Dedifferentiated amniotic fluid mesenchymal stem cell (primary cell): ENCODE data around the gene ZNF385A.
"Not testable (repeated sequence)": the region's sequence is repeated elsewhere in the genome, so short reads cannot be mapped to it uniquely, and the experiment has no call there.

Source experiments
- DNase-seq: peaks from one replicate; pipeline ENCODE4 v3.0.0-alpha.2; 2016; ENCODE audit errors: extremely low spot score

The ZNF385A gene

DNA sequence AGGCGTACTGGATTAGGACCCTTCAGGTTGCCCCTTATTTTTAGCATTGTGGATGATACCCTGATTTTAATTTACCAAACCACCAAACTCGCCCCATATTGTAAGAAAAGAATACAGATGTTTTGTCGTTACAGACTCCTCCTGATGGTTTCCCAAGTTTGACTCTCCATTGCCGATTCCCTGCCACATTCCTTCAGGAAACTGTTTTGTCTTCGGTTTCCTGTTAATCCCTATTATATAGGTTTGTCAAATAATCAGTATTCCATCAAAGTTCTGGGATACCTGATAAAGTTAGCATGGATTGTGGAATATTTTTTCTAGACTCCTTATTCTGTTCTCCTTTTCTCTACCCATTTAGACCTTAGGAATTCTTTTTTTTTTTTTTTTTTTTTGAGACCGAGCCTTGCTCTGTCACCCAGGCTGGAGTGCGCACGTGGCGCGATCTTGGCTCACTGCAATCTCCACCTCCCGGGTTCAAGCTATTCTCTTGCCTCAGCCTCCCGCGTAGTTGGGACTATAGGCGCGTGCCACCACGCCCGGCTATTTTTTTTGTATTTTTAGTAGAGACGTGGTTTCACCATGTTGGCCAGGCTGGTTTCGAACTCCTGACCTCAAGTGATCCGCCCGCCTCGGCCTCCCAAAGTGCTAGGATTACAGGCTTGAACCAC lies 59.0 kb downstream of the ZNF385A start:
- DNase-seq = not testable (repeated sequence)

DNA sequence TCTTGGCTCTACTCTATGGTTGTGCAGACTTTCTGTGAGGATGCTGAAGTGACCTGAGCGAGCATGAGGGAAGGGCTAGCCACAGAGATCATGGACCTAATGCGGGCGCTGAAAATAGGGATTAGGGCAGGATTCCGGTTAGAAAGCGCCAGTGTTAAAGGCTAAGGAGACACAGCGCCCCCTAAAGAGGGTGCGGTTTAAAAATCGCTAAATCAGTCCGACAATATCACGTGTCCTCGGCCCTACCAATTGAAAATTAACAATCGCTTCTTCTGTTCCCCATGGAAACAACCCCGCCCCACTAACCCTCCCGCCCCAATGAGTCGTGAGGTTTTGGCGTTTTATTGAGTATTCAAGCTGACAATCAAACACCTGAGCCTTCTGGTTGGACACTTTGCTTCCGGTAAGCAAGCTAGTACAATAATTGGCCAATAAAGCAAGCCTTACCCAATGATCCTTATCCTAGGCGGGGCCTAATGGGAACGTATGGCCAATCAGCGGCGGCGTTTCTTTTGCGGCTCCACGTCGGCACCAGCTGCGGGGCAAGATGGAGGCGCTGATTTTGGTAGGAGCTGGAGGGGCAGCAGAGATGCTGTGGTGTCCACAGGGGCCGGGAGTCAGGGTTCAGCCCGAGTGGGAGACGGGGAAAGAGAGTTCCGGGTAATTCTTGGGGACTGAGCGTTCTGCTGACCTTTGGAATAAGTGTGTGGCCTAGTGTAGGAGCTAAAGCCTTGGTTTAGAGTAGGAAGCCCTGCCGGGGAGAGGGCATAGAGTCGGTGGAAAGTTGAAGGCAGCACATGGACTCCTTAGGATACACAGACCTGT lies 59.7 kb downstream of the ZNF385A start, which contains the start of gene COPZ1:
Gene COPZ1 (plus strand): TSS at position 515 of the 825 bp plus-strand sequence. CDS start 33 bp downstream, at position 548.
- peak; percentile 100 for DNase-seq

DNA sequence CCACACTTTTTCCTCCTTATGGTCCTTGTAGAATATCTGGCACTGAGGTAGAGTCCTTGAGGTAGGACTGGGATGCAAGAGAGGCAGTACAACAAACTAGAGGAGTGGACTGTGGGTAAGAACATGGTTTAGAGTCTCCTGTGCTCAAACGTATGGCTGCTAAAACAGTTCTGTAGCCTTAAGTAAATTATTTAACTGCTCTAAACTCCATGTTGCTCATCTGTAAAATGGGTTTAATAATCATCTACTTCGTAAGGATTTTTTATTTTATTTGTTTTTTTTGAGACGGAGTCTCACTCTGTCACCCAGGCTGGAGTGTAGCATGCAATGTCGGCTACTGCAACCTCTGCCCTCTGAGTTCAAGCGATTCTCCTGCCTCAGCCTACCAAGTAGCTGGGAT lies 63.2 kb downstream of the ZNF385A start:
- DNase-seq = no peak
